Lung (tissue), 12 donors: Measurements from ENCODE around the gene NETO2. TPM values are rescaled to one million over a fixed set of nuclear protein-coding genes. Genes with fewer than 3 reads are reported as not detected.
"Not testable (repeated sequence)": the region's sequence is repeated elsewhere in the genome, so short reads cannot be mapped to it uniquely, and the experiment has no call there.

ENCODE experiments used
- ATAC-seq: fragments of 200-7000 bp; cut with Tn5 transposase; one replicate; pipeline ENCODE4 v1.9.1; 2020; ENCODE audit warnings: moderate number of reproducible peaks; ENCODE audit not compliant: insufficient read depth, low FRiP score
- DNase-seq, 3 donors: peaks; one replicate each; pipeline ENCODE4 v3.0.0-alpha.2; 2013 to 2017
- H3K27ac ChIP-seq, 2 donors: one replicate each; pipeline ENCODE4 v1.5.1; 2013; ENCODE audit warnings: mild to moderate bottlenecking in 2 of 2, moderate library complexity in 2 of 2, control low read depth in 1 of 2, inconsistent platforms in 1 of 2, low read depth in 1 of 2, low read length in 1 of 2
- H3K27me3 ChIP-seq, 3 donors: one replicate each; pipeline ENCODE4 v1.5.1; 2013; ENCODE audit warnings: low read length in 2 of 3; ENCODE audit not compliant: control insufficient read depth in 3 of 3, insufficient read depth in 3 of 3
- H3K36me3 ChIP-seq, 4 donors: one replicate each; pipeline ENCODE4 v1.5.1; 2013; ENCODE audit warnings: low read length in 4 of 4, mild to moderate bottlenecking in 1 of 4, moderate library complexity in 1 of 4; ENCODE audit not compliant: control insufficient read depth in 4 of 4, insufficient read depth in 4 of 4
- H3K4me1 ChIP-seq, 5 donors: one replicate each; pipeline ENCODE4 v1.5.1; 2013; ENCODE audit warnings: low read length in 5 of 5, mild to moderate bottlenecking in 2 of 5, moderate library complexity in 1 of 5; ENCODE audit not compliant: control insufficient read depth in 5 of 5, insufficient read depth in 5 of 5
- H3K4me3 ChIP-seq: one replicate; pipeline ENCODE4 v1.5.1; 2013; ENCODE audit warnings: mild to moderate bottlenecking, control low read depth, moderate library complexity
- H3K9ac ChIP-seq, 2 donors: one replicate each; pipeline ENCODE4 v1.5.1; 2013; ENCODE audit warnings: low read length in 2 of 2, control low read depth in 1 of 2; ENCODE audit not compliant: insufficient read depth in 1 of 2
- H3K9me3 ChIP-seq, 4 donors: one replicate each; pipeline ENCODE4 v1.5.1; 2013; ENCODE audit warnings: low read length in 3 of 4, mild to moderate bottlenecking in 1 of 4, moderate library complexity in 1 of 4; ENCODE audit not compliant: control insufficient read depth in 4 of 4, insufficient read depth in 3 of 4
- WGBS, 2 donors: extraction: QIAGEN DNeasy Blood & Tissue Kit; methylation state at CpG; one replicate each; pipeline ENCODE4 v1.1.7; 2013; 5-methylcytosine and 5-hydroxymethylcytosine counted together
- polyA plus RNA-seq, 2 donors: library from polyadenylated mRNA; stranded (reverse); fragments of 200-250 nt; gene quantifications; one replicate each; pipeline ENCODE4 v1.2.1, GENCODE V29; 2013
- total RNA-seq, 2 donors: library from RNA; depleted of rRNA in 1 of 2; stranded (reverse); fragments of >200 nt in 1 of 2; gene quantifications; one replicate each; pipeline ENCODE4 v1.2.1, GENCODE V29; 2014 to 2021
- TF ChIP-seq, protein P1 (sequence below): IDR thresholded peaks from 2 replicates; pipeline ENCODE4 v1.5.1; 2012; ENCODE audit warnings: mild to moderate bottlenecking; ENCODE audit errors: control extremely low read depth, extremely low read depth
- donor health status: control.
- donor health status: control.
- donor health status: Bipolar disorder and iron deficiency.
- donor health status: healthy.
- donor health status: DM: yes; HTN: yes; CAD: no.

Gene NETO2
- total and polyA plus RNA-seq, 4 donors, result 2.7 to 16.6 (median 9.7) TPM

GRCh38 chr16:47110939-47111338 is 32.8 kb downstream of the NETO2 start:
- 95 to 96% methylated on average over 3 of the region's 3 CpGs for WGBS, 2 donors
- no peak for ATAC-seq
- Histone ChIP-seq H3K9me3 (no peaks in the 10 kb centered on the region), H3K9ac (no peak overlapping the region), H3K27ac (no peak overlapping the region), H3K4me3 (no peak overlapping the region), H3K36me3 (no peaks in the 10 kb centered on the region), H3K27me3 (no peaks in the 10 kb centered on the region), H3K4me1 (no peaks in the 10 kb centered on the region)
- no peak for DNase-seq
- TF ChIP-seq, protein P1, sequence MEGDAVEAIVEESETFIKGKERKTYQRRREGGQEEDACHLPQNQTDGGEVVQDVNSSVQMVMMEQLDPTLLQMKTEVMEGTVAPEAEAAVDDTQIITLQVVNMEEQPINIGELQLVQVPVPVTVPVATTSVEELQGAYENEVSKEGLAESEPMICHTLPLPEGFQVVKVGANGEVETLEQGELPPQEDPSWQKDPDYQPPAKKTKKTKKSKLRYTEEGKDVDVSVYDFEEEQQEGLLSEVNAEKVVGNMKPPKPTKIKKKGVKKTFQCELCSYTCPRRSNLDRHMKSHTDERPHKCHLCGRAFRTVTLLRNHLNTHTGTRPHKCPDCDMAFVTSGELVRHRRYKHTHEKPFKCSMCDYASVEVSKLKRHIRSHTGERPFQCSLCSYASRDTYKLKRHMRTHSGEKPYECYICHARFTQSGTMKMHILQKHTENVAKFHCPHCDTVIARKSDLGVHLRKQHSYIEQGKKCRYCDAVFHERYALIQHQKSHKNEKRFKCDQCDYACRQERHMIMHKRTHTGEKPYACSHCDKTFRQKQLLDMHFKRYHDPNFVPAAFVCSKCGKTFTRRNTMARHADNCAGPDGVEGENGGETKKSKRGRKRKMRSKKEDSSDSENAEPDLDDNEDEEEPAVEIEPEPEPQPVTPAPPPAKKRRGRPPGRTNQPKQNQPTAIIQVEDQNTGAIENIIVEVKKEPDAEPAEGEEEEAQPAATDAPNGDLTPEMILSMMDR, result no peak

- no peaks in the 10 kb centered on the region for H3K36me3 ChIP-seq
- H3K27me3 ChIP-seq, result no peaks in the 10 kb centered on the region
- WGBS, 2 donors, result 46 to 71% methylated on average over 5 of the region's 5 CpGs
- no peaks in the 10 kb centered on the region for H3K9me3 ChIP-seq
- H3K27ac ChIP-seq, result no peak overlapping the region
- no peak overlapping the region for H3K9ac ChIP-seq
- no peak overlapping the region for H3K4me3 ChIP-seq
- H3K4me1 ChIP-seq, result no peaks in the 10 kb centered on the region
- DNase-seq (no peak), ATAC-seq (no peak)
- TF ChIP-seq, protein P1, result no peak
Measured at GRCh38 chr16:47109361-47109760, 34.4 kb downstream of the NETO2 start.

GRCh38 chr16:47102921-47103320 is 40.8 kb downstream of the NETO2 start:
- H3K4me1 ChIP-seq, ATAC-seq, H3K9ac ChIP-seq, H3K27me3 ChIP-seq, H3K4me3 ChIP-seq, DNase-seq, H3K27ac ChIP-seq, H3K36me3 ChIP-seq, H3K9me3 ChIP-seq: not testable (repeated sequence)
- WGBS, 2 donors, result 97 to 98% methylated on average over 4 of the region's 4 CpGs

DNA sequence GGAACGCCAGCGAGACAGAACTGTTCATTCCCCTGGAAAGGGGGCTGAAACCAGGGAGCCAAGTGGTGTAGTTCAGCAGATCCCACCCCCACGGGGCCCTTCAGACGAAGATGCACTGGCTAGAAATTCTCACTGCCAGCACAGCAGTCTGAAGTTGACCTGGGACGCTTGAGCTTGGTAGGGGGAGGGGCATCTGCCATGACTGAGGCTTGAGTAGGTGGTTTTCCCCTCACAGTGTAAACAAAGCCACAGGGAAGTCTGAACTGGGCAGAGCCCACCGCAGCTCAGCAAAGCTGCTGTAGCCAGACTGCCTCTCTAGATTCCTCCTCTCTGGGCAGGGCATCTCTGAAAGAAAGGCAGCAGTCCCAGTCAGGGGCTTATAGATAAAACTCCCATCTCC is 46.6 kb downstream of the NETO2 start:
- not testable (repeated sequence) for H3K36me3 ChIP-seq, H3K9ac ChIP-seq, H3K4me1 ChIP-seq, DNase-seq, H3K4me3 ChIP-seq, H3K27ac ChIP-seq, H3K27me3 ChIP-seq, H3K9me3 ChIP-seq, ATAC-seq
- 72 to 78% methylated on average over 6 of the region's 6 CpGs for WGBS, 2 donors

- ATAC-seq (no peak), DNase-seq (no peak)
- Histone ChIP-seq H3K36me3 (no peaks in the 10 kb centered on the region), H3K4me3 (no peak overlapping the region), H3K27me3 (no peaks in the 10 kb centered on the region), H3K4me1 (no peaks in the 10 kb centered on the region), H3K9me3 (no peaks in the 10 kb centered on the region), H3K27ac (no peak overlapping the region), H3K9ac (no peak overlapping the region)
- 87 to 90% methylated on average over 1 of the region's 1 CpG for WGBS, 2 donors
- TF ChIP-seq, protein P1, result no peak
Measured at GRCh38 chr16:47096297-47096696, 47.4 kb downstream of the NETO2 start.
